Peyer's patch (tissue), 4 donors: ENCODE measurements around the gene PDGFC.

Experiments used
- POLR2A ChIP-seq, 2 donors: fragments of 450-650 bp; IDR thresholded peaks; one replicate each; pipeline ENCODE4 v1.5.1; 2017; ENCODE audit warnings: antibody characterized with exemption in 2 of 2, mild to moderate bottlenecking in 2 of 2, moderate library complexity in 2 of 2
- TF ChIP-seq, protein P1 (sequence below), 6 experiments: fragments of 450-650 bp in 4 of 6; fragments of 200-600 bp in 2 of 6; sonication (generic) in 1 of 6; IDR thresholded peaks; one replicate each; pipeline ENCODE4 v1.5.1; 2017 to 2019; ENCODE audit warnings: antibody characterized with exemption in 6 of 6, mild to moderate bottlenecking in 3 of 6, moderate library complexity in 1 of 6

GRCh38 chr4:156865451-156865850 is 106.1 kb downstream of the PDGFC start:
- TF ChIP-seq, protein P1, sequence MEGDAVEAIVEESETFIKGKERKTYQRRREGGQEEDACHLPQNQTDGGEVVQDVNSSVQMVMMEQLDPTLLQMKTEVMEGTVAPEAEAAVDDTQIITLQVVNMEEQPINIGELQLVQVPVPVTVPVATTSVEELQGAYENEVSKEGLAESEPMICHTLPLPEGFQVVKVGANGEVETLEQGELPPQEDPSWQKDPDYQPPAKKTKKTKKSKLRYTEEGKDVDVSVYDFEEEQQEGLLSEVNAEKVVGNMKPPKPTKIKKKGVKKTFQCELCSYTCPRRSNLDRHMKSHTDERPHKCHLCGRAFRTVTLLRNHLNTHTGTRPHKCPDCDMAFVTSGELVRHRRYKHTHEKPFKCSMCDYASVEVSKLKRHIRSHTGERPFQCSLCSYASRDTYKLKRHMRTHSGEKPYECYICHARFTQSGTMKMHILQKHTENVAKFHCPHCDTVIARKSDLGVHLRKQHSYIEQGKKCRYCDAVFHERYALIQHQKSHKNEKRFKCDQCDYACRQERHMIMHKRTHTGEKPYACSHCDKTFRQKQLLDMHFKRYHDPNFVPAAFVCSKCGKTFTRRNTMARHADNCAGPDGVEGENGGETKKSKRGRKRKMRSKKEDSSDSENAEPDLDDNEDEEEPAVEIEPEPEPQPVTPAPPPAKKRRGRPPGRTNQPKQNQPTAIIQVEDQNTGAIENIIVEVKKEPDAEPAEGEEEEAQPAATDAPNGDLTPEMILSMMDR (IDR thresholded peaks at IDR 0.05) = no peak
- no peak for TF ChIP-seq POLR2A (IDR thresholded peaks at IDR 0.05)
